ENCODE measurements around the gene PAX8.

DNA sequence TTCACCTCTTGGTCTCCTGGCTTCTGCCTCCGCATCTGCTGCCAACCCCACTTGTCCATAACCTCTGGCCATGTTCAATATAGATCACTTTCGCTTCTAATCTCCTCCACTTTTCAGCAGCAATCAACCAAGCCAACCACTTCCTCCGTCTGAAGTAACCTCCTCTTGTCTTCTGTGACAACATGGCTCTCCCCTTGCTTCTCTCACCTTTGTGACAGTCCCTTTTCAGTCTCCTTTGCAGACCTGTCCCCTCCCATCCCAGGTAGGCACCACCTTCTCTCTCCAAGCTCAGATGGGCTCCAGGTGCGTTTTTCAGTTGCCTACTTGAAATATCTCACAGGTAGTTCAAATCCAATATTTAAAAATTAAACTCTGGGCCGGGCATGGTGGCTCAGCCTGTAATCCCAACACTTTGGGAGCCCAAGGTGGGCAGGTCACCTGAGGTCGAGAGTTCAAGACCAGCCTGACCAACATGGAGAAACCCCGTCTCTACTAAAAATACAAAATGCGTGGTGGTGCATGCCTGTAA lies 109.7 kb downstream of the PAX8 start:
- TF ChIP-seq, protein P1, sequence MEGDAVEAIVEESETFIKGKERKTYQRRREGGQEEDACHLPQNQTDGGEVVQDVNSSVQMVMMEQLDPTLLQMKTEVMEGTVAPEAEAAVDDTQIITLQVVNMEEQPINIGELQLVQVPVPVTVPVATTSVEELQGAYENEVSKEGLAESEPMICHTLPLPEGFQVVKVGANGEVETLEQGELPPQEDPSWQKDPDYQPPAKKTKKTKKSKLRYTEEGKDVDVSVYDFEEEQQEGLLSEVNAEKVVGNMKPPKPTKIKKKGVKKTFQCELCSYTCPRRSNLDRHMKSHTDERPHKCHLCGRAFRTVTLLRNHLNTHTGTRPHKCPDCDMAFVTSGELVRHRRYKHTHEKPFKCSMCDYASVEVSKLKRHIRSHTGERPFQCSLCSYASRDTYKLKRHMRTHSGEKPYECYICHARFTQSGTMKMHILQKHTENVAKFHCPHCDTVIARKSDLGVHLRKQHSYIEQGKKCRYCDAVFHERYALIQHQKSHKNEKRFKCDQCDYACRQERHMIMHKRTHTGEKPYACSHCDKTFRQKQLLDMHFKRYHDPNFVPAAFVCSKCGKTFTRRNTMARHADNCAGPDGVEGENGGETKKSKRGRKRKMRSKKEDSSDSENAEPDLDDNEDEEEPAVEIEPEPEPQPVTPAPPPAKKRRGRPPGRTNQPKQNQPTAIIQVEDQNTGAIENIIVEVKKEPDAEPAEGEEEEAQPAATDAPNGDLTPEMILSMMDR (IDR thresholded peaks at IDR 0.05) = no peak
- TF ChIP-seq POLR2A (IDR thresholded peaks at IDR 0.05) = no peak
